HCT116 (cell line): ENCODE data around the gene EXOSC6.
"Not testable (repeated sequence)": the region's sequence is repeated elsewhere in the genome, so short reads cannot be mapped to it uniquely, and the experiment has no call there.

Experiments
- EZH2 ChIP-seq: fragments of 200-600 bp; sonication (generic); IDR thresholded peaks from 2 replicates; pipeline ENCODE4 v1.6.1; 2017; ENCODE audit warnings: antibody characterized with exemption, mixed run types
- EZH2phosphoT487 ChIP-seq: fragments of 200-600 bp; IDR thresholded peaks from 2 replicates; pipeline ENCODE4 v1.6.1; 2018; ENCODE audit warnings: antibody characterized with exemption, borderline replicate concordance
- POLR2A ChIP-seq: IDR thresholded peaks from 2 replicates; pipeline ENCODE4 v1.7.0; 2011; ENCODE audit warnings: borderline replicate concordance; ENCODE audit not compliant: insufficient read depth, insufficient read length; ENCODE audit errors: extremely low read depth
- POLR2AphosphoS5 ChIP-seq: IDR thresholded peaks from 2 replicates; pipeline ENCODE4 v1.6.1; 2011; ENCODE audit warnings: mild to moderate bottlenecking, low read depth, low read length, moderate library complexity
- RAD21 ChIP-seq: IDR thresholded peaks from 2 replicates; pipeline ENCODE4 v1.6.1; 2012; ENCODE audit warnings: low read depth, mild to moderate bottlenecking
- SP1 ChIP-seq: IDR thresholded peaks from 2 replicates; pipeline ENCODE4 v1.6.1; 2012; ENCODE audit warnings: low read depth
- TCF7L2 ChIP-seq: IDR thresholded peaks from 2 replicates; pipeline ENCODE4 v1.7.0; 2011; ENCODE audit warnings: borderline replicate concordance, inconsistent platforms; ENCODE audit not compliant: insufficient read depth, insufficient read length; ENCODE audit errors: extremely low read depth
- YY1 ChIP-seq: IDR thresholded peaks from 2 replicates; pipeline ENCODE4 v1.6.1; 2011; ENCODE audit warnings: low read length, low read depth, moderate library complexity, mild to moderate bottlenecking; ENCODE audit not compliant: insufficient replicate concordance; ENCODE audit errors: extremely low read depth
- TF ChIP-seq, protein P1 (sequence below), 3 experiments: fragments of 200-600 bp in 1 of 3; sonication (generic) in 1 of 3; IDR thresholded peaks in 2 of 3; conservative IDR thresholded peaks in 1 of 3; 2 replicates each; pipeline ENCODE4 v1.5.1; 2012 to 2017; ENCODE audit warnings: low read depth in 2 of 3, low read length in 2 of 3, antibody characterized with exemption in 1 of 3, borderline replicate concordance in 1 of 3, control low read depth in 1 of 3, mild to moderate bottlenecking in 1 of 3, mixed read lengths in 1 of 3, mixed run types in 1 of 3, moderate library complexity in 1 of 3; ENCODE audit not compliant: insufficient read depth in 1 of 3

DNA sequence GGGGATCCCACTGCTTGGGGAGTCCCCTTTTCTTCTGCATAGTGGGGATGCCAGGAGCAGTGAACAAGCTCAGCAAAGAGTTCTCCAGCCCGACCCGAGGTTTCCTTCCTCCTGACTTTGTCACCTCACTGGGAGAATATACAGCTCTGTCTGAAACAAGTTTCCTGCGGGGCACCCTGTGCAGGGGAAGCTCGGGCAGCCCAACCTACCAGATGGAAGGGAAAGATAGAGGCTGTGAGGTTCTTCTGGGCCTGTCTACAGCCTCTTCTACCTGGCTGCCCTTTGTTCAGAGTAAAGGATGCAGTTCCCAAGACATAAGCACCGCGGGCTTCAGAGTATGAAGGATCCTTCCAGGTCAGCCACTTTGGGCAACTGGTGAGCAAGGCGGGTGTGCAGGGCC lies 54.1 kb downstream of the EXOSC6 start:
- TF ChIP-seq, protein P1, sequence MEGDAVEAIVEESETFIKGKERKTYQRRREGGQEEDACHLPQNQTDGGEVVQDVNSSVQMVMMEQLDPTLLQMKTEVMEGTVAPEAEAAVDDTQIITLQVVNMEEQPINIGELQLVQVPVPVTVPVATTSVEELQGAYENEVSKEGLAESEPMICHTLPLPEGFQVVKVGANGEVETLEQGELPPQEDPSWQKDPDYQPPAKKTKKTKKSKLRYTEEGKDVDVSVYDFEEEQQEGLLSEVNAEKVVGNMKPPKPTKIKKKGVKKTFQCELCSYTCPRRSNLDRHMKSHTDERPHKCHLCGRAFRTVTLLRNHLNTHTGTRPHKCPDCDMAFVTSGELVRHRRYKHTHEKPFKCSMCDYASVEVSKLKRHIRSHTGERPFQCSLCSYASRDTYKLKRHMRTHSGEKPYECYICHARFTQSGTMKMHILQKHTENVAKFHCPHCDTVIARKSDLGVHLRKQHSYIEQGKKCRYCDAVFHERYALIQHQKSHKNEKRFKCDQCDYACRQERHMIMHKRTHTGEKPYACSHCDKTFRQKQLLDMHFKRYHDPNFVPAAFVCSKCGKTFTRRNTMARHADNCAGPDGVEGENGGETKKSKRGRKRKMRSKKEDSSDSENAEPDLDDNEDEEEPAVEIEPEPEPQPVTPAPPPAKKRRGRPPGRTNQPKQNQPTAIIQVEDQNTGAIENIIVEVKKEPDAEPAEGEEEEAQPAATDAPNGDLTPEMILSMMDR (IDR thresholded peaks at IDR 0.05 in 2 of 3, conservative IDR thresholded peaks at IDR 0.05 in 1 of 3; ENCODE audit: borderline replicate concordance in 1 of 3, insufficient read depth in 1 of 3, low read depth in 2 of 3, low read length in 2 of 3) = not testable (repeated sequence)
- TF ChIP-seq POLR2A, EZH2, EZH2phosphoT487, SP1, POLR2AphosphoS5, YY1, RAD21, TCF7L2: not testable (repeated sequence)
